SK-N-SH treated with all-trans-retinoic acid at 6 μM for 48 hours (cell line): ENCODE results near the gene BANP.

ENCODE experiments used
- ATAC-seq: fragments of 200-7000 bp; cut with Tn5 transposase; 3 replicates; pipeline ENCODE4 v1.9.1; 2020; ENCODE audit warnings: mild to moderate bottlenecking, moderate library complexity
- ARNTL ChIP-seq: fragments of 450-650 bp; formaldehyde crosslinking; IDR thresholded peaks from 2 replicates; pipeline ENCODE4 v1.5.0; 2020; ENCODE audit warnings: low read depth, mild to moderate bottlenecking, moderate library complexity, borderline replicate concordance
- BACH2 ChIP-seq: fragments of 250-450 bp; sonication (Bioruptor Pico); IDR thresholded peaks from 2 replicates; pipeline ENCODE4 v1.9.0; 2021; ENCODE audit warnings: mild to moderate bottlenecking, borderline replicate concordance
- GLIS3 ChIP-seq: fragments of 250-450 bp; sonication (Bioruptor Pico); IDR thresholded peaks from 2 replicates; pipeline ENCODE4 v1.5.0; 2020; ENCODE audit warnings: mild to moderate bottlenecking, moderate library complexity
- OSR1 ChIP-seq: fragments of 250-450 bp; sonication (Bioruptor Pico); IDR thresholded peaks from 2 replicates; pipeline ENCODE4 v1.8.0; 2022; ENCODE audit warnings: moderate library complexity, mild to moderate bottlenecking, inconsistent platforms
- PPARA ChIP-seq: fragments of 250-450 bp; sonication (Bioruptor Pico); IDR thresholded peaks from 2 replicates; pipeline ENCODE4 v1.5.0; 2020; ENCODE audit warnings: mild to moderate bottlenecking, borderline replicate concordance
- RARB ChIP-seq: fragments of 250-450 bp; sonication (Bioruptor Pico); IDR thresholded peaks from 2 replicates; pipeline ENCODE4 v1.8.0; 2021; ENCODE audit warnings: mild to moderate bottlenecking, moderate library complexity
- SNAI2 ChIP-seq: fragments of 250-450 bp; sonication (Bioruptor Pico); IDR thresholded peaks from 2 replicates; pipeline ENCODE4 v1.5.0; 2020; ENCODE audit warnings: mild to moderate bottlenecking, moderate library complexity
- TCF4 ChIP-seq: fragments of 250-450 bp; sonication (Bioruptor Pico); IDR thresholded peaks from 2 replicates; pipeline ENCODE4 v1.8.0; 2021; ENCODE audit warnings: mild to moderate bottlenecking, moderate library complexity, borderline replicate concordance
- TOX ChIP-seq: fragments of 250-450 bp; sonication (Bioruptor Pico); IDR thresholded peaks from 2 replicates; pipeline ENCODE4 v1.8.0; 2021; ENCODE audit warnings: mild to moderate bottlenecking, moderate library complexity, borderline replicate concordance
- ZC3H10 ChIP-seq: fragments of 250-450 bp; sonication (Bioruptor Pico); IDR thresholded peaks from 2 replicates; pipeline ENCODE4 v1.5.1; 2021; ENCODE audit warnings: mild to moderate bottlenecking, moderate library complexity
- ZFP3 ChIP-seq: fragments of 250-450 bp; sonication (Bioruptor Pico); IDR thresholded peaks from 2 replicates; pipeline ENCODE4 v1.5.0; 2020; ENCODE audit warnings: mild to moderate bottlenecking, moderate library complexity
- ZFP30 ChIP-seq: fragments of 450-650 bp; formaldehyde crosslinking; IDR thresholded peaks from 2 replicates; pipeline ENCODE4 v1.5.0; 2022; ENCODE audit warnings: mild to moderate bottlenecking, moderate library complexity
- ZNF70 ChIP-seq: fragments of 450-650 bp; formaldehyde crosslinking; IDR thresholded peaks from 2 replicates; pipeline ENCODE4 v1.5.0; 2020; ENCODE audit warnings: mild to moderate bottlenecking, moderate library complexity
- ZNF8 ChIP-seq: fragments of 450-650 bp; formaldehyde crosslinking; IDR thresholded peaks from 2 replicates; pipeline ENCODE4 v1.5.0; 2020; ENCODE audit warnings: mild to moderate bottlenecking, moderate library complexity
- TF ChIP-seq, protein P1 (sequence below): fragments of 250-450 bp; sonication (Bioruptor Pico); IDR thresholded peaks from 2 replicates; pipeline ENCODE4 v1.5.1; 2020; ENCODE audit warnings: low read depth, mild to moderate bottlenecking, moderate library complexity
- TF ChIP-seq, protein P2 (sequence below): fragments of 250-450 bp; sonication (Bioruptor Pico); IDR thresholded peaks from 2 replicates; pipeline ENCODE4 v1.5.0; 2020; ENCODE audit warnings: mild to moderate bottlenecking, moderate library complexity
- TF ChIP-seq, protein P3 (sequence below): fragments of 250-450 bp; sonication (Bioruptor Pico); IDR thresholded peaks from 2 replicates; pipeline ENCODE4 v1.5.1; 2021; ENCODE audit warnings: mild to moderate bottlenecking, moderate library complexity
- TF ChIP-seq, protein P4 (sequence below): fragments of 250-450 bp; sonication (Bioruptor Pico); IDR thresholded peaks from 2 replicates; pipeline ENCODE4 v1.8.0; 2020; ENCODE audit warnings: mild to moderate bottlenecking, moderate library complexity, borderline replicate concordance
- TF ChIP-seq, protein P5 (sequence below): fragments of 250-450 bp; sonication (Bioruptor Pico); IDR thresholded peaks from 2 replicates; pipeline ENCODE4 v1.8.0; 2021; ENCODE audit warnings: low read depth, mild to moderate bottlenecking, moderate library complexity, borderline replicate concordance

Gene BANP

DNA sequence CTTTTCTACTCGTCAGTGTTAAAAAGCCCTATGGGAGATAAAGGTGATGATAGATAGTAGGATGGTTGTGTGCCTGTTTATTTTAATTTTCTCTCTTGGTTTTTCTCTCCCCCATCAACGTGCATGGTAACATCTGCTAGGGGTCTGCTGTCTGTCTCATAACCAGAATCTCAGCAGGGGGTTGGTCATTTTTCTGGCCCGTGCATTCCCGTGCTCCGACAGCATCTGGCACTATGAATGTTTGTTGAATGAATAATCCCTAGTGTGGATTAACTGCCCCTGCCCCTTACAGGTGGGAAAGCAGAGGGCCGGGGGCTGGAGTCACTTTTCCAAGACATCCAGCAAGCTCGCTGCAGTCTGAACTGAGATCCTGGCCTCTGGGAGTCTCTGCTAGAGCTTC lies 21.2 kb upstream of the BANP start:
- no peak for ATAC-seq
- TF ChIP-seq, protein P1, sequence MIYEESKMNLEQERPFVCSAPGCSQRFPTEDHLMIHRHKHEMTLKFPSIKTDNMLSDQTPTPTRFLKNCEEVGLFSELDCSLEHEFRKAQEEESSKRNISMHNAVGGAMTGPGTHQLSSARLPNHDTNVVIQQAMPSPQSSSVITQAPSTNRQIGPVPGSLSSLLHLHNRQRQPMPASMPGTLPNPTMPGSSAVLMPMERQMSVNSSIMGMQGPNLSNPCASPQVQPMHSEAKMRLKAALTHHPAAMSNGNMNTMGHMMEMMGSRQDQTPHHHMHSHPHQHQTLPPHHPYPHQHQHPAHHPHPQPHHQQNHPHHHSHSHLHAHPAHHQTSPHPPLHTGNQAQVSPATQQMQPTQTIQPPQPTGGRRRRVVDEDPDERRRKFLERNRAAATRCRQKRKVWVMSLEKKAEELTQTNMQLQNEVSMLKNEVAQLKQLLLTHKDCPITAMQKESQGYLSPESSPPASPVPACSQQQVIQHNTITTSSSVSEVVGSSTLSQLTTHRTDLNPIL (CRISPR knock-in tag) = no peak
- TF ChIP-seq ZNF70 (CRISPR knock-in tag) (no peak), ZFP3 (CRISPR knock-in tag) (no peak), GLIS3 (CRISPR knock-in tag) (no peak), ZC3H10 (CRISPR knock-in tag) (no peak), TCF4 (CRISPR knock-in tag) (no peak), OSR1 (CRISPR knock-in tag) (no peak), PPARA (CRISPR knock-in tag) (no peak), ZFP30 (CRISPR knock-in tag) (no peak), TOX (no peak), RARB (no peak)
- TF ChIP-seq, protein P2, sequence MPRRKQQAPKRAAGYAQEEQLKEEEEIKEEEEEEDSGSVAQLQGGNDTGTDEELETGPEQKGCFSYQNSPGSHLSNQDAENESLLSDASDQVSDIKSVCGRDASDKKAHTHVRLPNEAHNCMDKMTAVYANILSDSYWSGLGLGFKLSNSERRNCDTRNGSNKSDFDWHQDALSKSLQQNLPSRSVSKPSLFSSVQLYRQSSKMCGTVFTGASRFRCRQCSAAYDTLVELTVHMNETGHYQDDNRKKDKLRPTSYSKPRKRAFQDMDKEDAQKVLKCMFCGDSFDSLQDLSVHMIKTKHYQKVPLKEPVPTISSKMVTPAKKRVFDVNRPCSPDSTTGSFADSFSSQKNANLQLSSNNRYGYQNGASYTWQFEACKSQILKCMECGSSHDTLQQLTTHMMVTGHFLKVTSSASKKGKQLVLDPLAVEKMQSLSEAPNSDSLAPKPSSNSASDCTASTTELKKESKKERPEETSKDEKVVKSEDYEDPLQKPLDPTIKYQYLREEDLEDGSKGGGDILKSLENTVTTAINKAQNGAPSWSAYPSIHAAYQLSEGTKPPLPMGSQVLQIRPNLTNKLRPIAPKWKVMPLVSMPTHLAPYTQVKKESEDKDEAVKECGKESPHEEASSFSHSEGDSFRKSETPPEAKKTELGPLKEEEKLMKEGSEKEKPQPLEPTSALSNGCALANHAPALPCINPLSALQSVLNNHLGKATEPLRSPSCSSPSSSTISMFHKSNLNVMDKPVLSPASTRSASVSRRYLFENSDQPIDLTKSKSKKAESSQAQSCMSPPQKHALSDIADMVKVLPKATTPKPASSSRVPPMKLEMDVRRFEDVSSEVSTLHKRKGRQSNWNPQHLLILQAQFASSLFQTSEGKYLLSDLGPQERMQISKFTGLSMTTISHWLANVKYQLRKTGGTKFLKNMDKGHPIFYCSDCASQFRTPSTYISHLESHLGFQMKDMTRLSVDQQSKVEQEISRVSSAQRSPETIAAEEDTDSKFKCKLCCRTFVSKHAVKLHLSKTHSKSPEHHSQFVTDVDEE = no peak
- TF ChIP-seq, protein P3, sequence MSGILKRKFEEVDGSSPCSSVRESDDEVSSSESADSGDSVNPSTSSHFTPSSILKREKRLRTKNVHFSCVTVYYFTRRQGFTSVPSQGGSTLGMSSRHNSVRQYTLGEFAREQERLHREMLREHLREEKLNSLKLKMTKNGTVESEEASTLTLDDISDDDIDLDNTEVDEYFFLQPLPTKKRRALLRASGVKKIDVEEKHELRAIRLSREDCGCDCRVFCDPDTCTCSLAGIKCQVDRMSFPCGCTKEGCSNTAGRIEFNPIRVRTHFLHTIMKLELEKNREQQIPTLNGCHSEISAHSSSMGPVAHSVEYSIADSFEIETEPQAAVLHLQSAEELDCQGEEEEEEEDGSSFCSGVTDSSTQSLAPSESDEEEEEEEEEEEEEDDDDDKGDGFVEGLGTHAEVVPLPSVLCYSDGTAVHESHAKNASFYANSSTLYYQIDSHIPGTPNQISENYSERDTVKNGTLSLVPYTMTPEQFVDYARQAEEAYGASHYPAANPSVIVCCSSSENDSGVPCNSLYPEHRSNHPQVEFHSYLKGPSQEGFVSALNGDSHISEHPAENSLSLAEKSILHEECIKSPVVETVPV (CRISPR knock-in tag) = no peak
- TF ChIP-seq, protein P4, sequence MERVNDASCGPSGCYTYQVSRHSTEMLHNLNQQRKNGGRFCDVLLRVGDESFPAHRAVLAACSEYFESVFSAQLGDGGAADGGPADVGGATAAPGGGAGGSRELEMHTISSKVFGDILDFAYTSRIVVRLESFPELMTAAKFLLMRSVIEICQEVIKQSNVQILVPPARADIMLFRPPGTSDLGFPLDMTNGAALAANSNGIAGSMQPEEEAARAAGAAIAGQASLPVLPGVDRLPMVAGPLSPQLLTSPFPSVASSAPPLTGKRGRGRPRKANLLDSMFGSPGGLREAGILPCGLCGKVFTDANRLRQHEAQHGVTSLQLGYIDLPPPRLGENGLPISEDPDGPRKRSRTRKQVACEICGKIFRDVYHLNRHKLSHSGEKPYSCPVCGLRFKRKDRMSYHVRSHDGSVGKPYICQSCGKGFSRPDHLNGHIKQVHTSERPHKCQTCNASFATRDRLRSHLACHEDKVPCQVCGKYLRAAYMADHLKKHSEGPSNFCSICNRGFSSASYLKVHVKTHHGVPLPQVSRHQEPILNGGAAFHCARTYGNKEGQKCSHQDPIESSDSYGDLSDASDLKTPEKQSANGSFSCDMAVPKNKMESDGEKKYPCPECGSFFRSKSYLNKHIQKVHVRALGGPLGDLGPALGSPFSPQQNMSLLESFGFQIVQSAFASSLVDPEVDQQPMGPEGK (CRISPR knock-in tag) = no peak

DNA sequence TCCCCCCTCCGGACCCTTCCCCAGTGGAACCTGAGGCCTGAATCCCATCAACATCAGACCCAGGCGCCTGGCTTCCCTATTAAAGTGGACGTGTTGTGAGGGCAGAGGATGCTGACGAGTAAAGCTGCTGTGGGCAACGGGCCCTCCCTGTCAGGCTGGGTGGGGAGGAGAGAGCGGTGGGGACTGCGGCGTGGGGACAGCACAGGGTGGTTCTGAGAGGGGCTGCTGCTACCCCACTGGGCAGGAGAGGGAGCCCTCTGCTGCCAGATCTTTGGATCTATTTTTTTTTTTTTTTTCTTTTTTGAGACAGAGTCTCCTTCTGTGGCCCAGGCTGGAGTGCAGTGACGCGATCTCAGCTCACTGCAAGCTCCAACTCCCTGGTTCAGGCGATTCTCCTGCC lies 20.8 kb upstream of the BANP start:
- TF ChIP-seq, protein P1 (CRISPR knock-in tag) = no peak
- TF ChIP-seq TOX = no peak
- TF ChIP-seq SNAI2 = no peak
- no peak for TF ChIP-seq ZFP3 (CRISPR knock-in tag)
- TF ChIP-seq ZNF70 (CRISPR knock-in tag) = no peak
- no peak for TF ChIP-seq ZNF8 (CRISPR knock-in tag)
- no peak for TF ChIP-seq ARNTL
- TF ChIP-seq, protein P4 (CRISPR knock-in tag) = no peak
- TF ChIP-seq, protein P2 = no peak
- no peak for TF ChIP-seq PPARA (CRISPR knock-in tag)
- TF ChIP-seq, protein P3 (CRISPR knock-in tag) = no peak
- no peak for TF ChIP-seq BACH2 (CRISPR knock-in tag)
- TF ChIP-seq, protein P5, sequence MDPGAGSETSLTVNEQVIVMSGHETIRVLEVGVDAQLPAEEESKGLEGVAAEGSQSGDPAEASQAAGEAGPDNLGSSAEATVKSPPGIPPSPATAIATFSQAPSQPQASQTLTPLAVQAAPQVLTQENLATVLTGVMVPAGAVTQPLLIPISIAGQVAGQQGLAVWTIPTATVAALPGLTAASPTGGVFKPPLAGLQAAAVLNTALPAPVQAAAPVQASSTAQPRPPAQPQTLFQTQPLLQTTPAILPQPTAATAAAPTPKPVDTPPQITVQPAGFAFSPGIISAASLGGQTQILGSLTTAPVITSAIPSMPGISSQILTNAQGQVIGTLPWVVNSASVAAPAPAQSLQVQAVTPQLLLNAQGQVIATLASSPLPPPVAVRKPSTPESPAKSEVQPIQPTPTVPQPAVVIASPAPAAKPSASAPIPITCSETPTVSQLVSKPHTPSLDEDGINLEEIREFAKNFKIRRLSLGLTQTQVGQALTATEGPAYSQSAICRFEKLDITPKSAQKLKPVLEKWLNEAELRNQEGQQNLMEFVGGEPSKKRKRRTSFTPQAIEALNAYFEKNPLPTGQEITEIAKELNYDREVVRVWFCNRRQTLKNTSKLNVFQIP (CRISPR knock-in tag) = no peak
- TF ChIP-seq ZFP30 (CRISPR knock-in tag) = no peak
- peak; percentile 58 for ATAC-seq
